Colonic mucosa (tissue), 4 donors: ENCODE data around the gene BLVRB. TPM values are rescaled to one million over a fixed set of nuclear protein-coding genes. Genes with fewer than 3 reads are reported as not detected.
"Not testable (repeated sequence)": the region's sequence is repeated elsewhere in the genome, so short reads cannot be mapped to it uniquely, and the experiment has no call there.

Experiments used
- DNase-seq: peaks from one replicate; pipeline ENCODE4 v3.0.0-alpha.2; 2020
- H3K27ac ChIP-seq: fragments of 200-600 bp; one replicate; pipeline ENCODE4 v1.8.0; 2021
- H3K27me3 ChIP-seq: fragments of 200-600 bp; one replicate; pipeline ENCODE4 v1.8.0; 2021
- H3K36me3 ChIP-seq: fragments of 200-600 bp; one replicate; pipeline ENCODE4 v1.8.0; 2021
- H3K4me1 ChIP-seq: fragments of 200-600 bp; one replicate; pipeline ENCODE4 v1.8.0; 2021; ENCODE audit warnings: mild to moderate bottlenecking
- H3K4me3 ChIP-seq: fragments of 200-600 bp; one replicate; pipeline ENCODE4 v1.8.0; 2021
- H3K9ac ChIP-seq, 2 donors: one replicate each; pipeline ENCODE4 v1.7.0; 2013; ENCODE audit warnings: control low read depth in 2 of 2, low read depth in 2 of 2, low read length in 2 of 2
- H3K9me3 ChIP-seq: fragments of 200-600 bp; one replicate; pipeline ENCODE4 v1.8.0; 2021
- CTCF ChIP-seq: fragments of 200-600 bp; IDR thresholded peaks from one replicate; pipeline ENCODE4 v1.8.0; 2022; ENCODE audit warnings: antibody characterized with exemption, mild to moderate bottlenecking
- intact Hi-C: fragments of 100-400 bp; cut with DNase I; formaldehyde crosslinking; loops from one replicate; pipeline ENCODE4 v1.14.1; 2022
- total RNA-seq, 2 donors: library from RNA; stranded (reverse); fragmentation: NEBNext Ultra II Directional in 1 of 2; extraction: Animal tissue kit (Norgen Biotek cat#: 25700) in 1 of 2; gene quantifications; one replicate each; pipeline ENCODE4 v1.2.1, GENCODE V29; 2021
- donor health status: healthy.
- donor health status: DM: no; HTN: no; CAD: no.
- donor health status: DM: no; HTN: no; CAD: no.

BLVRB gene
- total RNA-seq, 2 donors from 2014 or later = 76.5 to 94.9 TPM

GRCh38 chr19:40466985-40467734 is 1.6 kb upstream of the BLVRB start, which contains the start of gene SPTBN4:
SPTBN4 (plus strand) TSS chr19:40467001; CDS start chr19:40472622, 5,621 bp downstream.
- peaks cover 14% of the 10 kb centered on the region for H3K4me1 ChIP-seq
- H3K4me3 ChIP-seq = peak within 1 kb of the TSS; percentile 85
- no peaks in the 10 kb centered on the region for H3K9me3 ChIP-seq
- no peaks in the 10 kb centered on the region for H3K36me3 ChIP-seq
- H3K9ac ChIP-seq = peak within 1 kb of the TSS; percentile 58 to 77
- DNase-seq = no peak
- no peak for TF ChIP-seq CTCF
- peak within 1 kb of the TSS; percentile 94 for H3K27ac ChIP-seq
- H3K27me3 ChIP-seq = peaks cover 6% of the 10 kb centered on the region
- intact Hi-C loops = loop anchor here (10.0 kb wide), 1 partner anchor 162 kb away; no protein-coding TSS in a partner anchor

- Histone ChIP-seq H3K9me3 (no peaks in the 10 kb centered on the region), H3K36me3 (no peaks in the 10 kb centered on the region), H3K4me1 (peaks cover 16% of the 10 kb centered on the region), H3K4me3 (peak overlapping the region; percentile 85), H3K27me3 (peaks cover 6% of the 10 kb centered on the region), H3K27ac (peak overlapping the region; percentile 94), H3K9ac (peak overlapping the region; percentile 58 to 77)
- DNase-seq = peak; percentile 37
- intact Hi-C loops = loop anchor here (10.0 kb wide), 1 partner anchor 162 kb away; no protein-coding TSS in a partner anchor
- TF ChIP-seq CTCF = no peak
Measured at GRCh38 chr19:40466219-40466984, 857 bp upstream of the BLVRB start.

- H3K27ac ChIP-seq = peak overlapping the region; percentile 94
- H3K27me3 ChIP-seq = peaks cover 6% of the 10 kb centered on the region
- no peak for TF ChIP-seq CTCF
- DNase-seq = no peak
- peak overlapping the region; percentile 85 to 95 for H3K9ac ChIP-seq
- no peaks in the 10 kb centered on the region for H3K36me3 ChIP-seq
- intact Hi-C loops = loop anchor here (10.0 kb wide), 1 partner anchor 160 kb away; no protein-coding TSS in a partner anchor
- no peaks in the 10 kb centered on the region for H3K9me3 ChIP-seq
- H3K4me1 ChIP-seq = peaks cover 16% of the 10 kb centered on the region
- H3K4me3 ChIP-seq = peak overlapping the region; percentile 85
Measured at GRCh38 chr19:40465025-40465556, 454 bp downstream of the BLVRB start.

- no peaks in the 10 kb centered on the region for H3K9me3 ChIP-seq
- H3K27ac ChIP-seq = peak overlapping the region; percentile 94
- H3K4me3 ChIP-seq = peak overlapping the region; percentile 85
- intact Hi-C loops = loop anchor here (10.0 kb wide), 1 partner anchor 160 kb away; no protein-coding TSS in a partner anchor
- H3K27me3 ChIP-seq = peaks cover 6% of the 10 kb centered on the region
- peak; percentile 95 for DNase-seq
- TF ChIP-seq CTCF = peak; percentile 90
- no peaks in the 10 kb centered on the region for H3K36me3 ChIP-seq
- peak overlapping the region; percentile 85 to 95 for H3K9ac ChIP-seq
- H3K4me1 ChIP-seq = peaks cover 16% of the 10 kb centered on the region
Measured at GRCh38 chr19:40464059-40465024, 1.2 kb downstream of the BLVRB start.

GRCh38 chr19:40463587-40464037 is 1.9 kb downstream of the BLVRB start:
- not testable (repeated sequence) for H3K9me3 ChIP-seq, DNase-seq, H3K4me3 ChIP-seq, H3K36me3 ChIP-seq, H3K27ac ChIP-seq, H3K9ac ChIP-seq, H3K27me3 ChIP-seq
- intact Hi-C loops = loop anchor here (10.0 kb wide), 1 partner anchor 159 kb away; no protein-coding TSS in a partner anchor
- peaks cover 16% of the 10 kb centered on the region for H3K4me1 ChIP-seq
